ENCODE results near the gene TMEM204.

DNA sequence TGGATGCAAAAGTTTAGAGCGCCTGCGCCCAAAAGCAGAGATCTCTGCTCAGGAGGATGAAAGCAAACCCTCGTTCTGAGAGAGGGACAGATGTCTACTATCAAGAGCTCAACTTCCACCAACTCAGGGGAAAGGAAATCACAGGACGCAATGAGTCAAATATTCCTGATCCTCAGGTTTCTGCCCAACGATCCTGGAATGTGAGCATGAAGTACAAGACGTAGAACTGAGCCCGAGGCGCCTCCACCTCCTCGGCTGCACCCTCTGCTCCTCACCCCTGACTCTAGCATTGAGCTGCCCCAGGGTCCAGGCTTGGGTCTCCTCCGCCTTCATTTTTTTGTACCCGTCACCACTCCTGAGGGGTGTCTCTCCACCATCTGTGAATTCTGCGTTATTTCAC is 63.0 kb downstream of the TMEM204 start:
- TF ChIP-seq, protein P1, sequence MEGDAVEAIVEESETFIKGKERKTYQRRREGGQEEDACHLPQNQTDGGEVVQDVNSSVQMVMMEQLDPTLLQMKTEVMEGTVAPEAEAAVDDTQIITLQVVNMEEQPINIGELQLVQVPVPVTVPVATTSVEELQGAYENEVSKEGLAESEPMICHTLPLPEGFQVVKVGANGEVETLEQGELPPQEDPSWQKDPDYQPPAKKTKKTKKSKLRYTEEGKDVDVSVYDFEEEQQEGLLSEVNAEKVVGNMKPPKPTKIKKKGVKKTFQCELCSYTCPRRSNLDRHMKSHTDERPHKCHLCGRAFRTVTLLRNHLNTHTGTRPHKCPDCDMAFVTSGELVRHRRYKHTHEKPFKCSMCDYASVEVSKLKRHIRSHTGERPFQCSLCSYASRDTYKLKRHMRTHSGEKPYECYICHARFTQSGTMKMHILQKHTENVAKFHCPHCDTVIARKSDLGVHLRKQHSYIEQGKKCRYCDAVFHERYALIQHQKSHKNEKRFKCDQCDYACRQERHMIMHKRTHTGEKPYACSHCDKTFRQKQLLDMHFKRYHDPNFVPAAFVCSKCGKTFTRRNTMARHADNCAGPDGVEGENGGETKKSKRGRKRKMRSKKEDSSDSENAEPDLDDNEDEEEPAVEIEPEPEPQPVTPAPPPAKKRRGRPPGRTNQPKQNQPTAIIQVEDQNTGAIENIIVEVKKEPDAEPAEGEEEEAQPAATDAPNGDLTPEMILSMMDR (IDR thresholded peaks at IDR 0.05): no peak
- TF ChIP-seq POLR2A (IDR thresholded peaks at IDR 0.05): no peak

Measured in esophagus squamous epithelium (tissue), 4 donors.